CD4-positive, alpha-beta T cell treated with Interleukin-6 for 4 hours (primary cell): ENCODE data around the gene P2RY14.
A peak's percentile ranks its signal among the peaks of the same experiment; 100 is the strongest.

Experiments used
- DNase-seq: peaks from one replicate; pipeline ENCODE4 v3.0.0-alpha.2; 2020; ENCODE audit warnings: mixed read lengths

P2RY14 gene

DNA sequence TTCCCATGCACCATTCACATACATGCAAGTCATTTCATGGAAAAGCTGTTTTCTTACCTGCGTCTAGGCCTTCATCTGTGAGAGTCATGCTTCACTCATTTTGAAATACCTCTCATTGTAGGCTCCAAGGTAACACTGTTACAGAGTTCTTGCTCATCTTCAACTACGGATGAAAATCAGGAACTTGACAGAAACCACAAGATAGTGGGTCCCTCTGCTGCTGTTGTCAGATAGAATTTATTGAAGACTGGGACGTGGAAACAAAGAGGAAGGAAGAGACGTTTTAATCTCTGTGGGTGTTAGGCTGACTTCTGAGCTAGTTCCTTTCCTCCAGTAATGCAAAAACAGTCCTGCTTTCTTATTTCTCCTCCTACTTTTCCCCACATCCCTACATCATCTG lies at the start of gene P2RY14:
Gene P2RY14 (minus strand): TSS at position 313 of the 400 bp plus-strand sequence. CDS start 64,226 bp downstream, outside the sequence.
- DNase-seq: no peak

DNA sequence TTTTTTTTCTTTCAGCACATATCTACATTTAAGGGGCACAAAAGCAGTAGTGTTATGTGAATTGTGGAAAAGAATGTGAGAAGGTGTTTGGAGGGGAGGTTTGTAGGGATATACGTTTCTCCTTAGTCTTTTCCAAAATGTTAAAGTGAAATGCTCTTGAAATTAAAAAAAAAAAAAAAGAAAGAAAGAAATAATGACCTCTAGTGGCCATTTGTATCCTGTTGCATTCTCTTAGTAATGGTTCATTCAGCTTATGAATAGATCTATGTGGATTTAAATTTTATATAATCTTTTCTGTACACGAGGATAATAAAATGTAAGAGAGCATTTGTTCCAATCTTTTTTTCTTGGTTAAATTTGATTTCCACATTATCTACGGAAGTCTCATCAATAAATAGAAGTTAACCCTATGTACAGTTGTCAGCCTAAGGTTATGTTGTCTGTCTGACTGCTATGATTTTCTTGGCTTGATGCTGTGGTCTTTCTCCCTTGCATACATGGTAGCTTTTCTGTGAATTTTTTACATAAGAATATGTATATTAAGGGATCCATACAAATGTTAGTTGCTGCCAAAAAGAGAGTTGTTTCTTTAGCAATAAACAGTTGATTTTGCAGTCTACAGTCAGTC lies 49.3 kb upstream of the P2RY14 start:
- no peak for DNase-seq

DNA sequence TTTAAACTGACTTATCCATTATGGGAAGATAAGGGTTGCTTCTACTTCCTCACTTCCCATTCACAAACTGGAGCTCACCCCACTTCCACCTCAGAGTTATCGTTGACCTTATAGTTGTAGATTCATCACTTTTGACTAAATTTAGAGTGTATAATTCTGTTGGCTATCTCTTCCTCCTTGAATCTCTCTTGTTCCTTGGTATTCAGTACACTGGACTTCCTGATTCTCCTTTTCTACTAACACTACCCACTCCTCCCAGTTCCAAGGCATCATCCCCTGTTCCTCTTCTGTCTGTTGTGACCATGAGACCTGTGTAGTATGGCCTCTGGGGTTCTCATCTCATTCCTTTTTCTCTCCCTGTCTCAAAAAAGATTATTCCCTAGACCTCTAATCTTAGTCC lies 44.2 kb upstream of the P2RY14 start:
- DNase-seq: no peak

DNA sequence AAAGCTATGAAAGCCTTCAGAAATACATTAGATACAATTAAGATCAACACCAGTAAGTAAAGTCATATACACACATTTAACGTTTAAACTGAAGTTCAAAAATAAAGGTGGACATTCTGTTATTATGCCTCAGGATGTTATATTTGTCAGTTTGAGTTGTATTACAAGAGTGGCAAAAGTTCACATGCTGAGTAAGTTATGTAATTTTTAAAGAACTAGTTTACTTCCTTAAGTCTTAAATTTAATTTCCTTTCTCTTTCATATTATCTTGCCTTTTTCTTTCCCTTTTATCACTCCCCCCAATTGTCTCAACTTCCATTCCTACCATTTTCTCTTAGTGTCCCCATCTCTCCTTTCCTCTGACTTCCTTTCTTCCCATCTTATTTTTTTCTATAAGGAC lies 43.2 kb upstream of the P2RY14 start:
- DNase-seq: no peak

DNA sequence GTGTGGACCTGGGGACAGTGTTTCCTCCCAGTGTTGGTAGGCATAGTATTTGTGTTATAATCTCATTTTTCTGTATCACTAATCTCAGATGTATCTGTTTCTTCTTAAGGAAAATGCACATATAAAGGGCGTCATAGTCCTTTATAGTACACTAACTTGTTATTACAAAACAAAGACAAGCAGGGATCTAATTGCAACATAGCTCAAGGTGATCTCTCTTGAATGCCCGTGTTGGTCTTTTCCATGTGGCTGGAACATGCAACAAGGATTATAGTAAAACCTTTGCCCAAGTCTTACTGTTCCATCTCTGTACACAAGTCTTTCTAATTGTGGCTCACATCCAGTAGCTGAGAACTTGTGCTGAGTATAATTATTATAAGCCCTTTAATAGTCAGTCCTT lies 41.8 kb upstream of the P2RY14 start:
- DNase-seq: no peak

DNA sequence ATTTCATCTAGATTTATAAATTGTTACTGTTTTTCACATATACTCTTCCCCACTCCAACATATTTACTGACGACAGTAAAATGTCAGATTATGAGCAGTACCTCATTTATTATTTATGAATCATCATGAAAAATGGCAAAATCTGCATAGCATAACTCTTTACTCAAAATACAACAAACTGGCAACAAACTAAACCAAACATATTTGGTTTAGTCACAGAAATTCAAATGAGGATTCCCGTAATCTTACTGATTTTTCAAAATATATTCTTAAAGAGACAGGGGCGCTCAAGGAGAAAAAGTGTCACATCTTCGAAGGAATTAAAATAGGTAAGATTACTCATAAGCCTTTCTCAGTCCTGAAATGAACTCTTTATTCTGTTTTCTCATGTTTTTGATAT lies 41.3 kb upstream of the P2RY14 start:
- DNase-seq: no peak

DNA sequence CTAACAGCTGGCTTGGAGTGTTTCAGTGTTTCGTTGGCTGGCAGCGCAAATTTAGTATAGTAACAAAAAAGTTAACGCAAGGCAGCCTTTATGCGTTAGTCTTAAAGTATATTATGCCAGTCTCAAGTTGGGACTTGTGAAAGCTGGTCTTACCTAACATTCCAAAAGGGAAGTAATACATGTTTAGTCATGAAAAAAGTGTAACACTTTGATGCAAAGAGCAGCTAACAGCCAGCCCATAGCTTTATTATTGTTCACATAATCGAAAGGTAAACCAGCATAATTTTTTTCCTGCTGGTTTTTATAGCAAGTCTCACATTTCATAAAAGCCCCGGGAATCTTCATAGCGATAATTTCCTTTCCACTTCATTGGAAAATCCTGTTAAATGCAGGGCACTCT lies 40.6 kb upstream of the P2RY14 start:
- DNase-seq: no peak

DNA sequence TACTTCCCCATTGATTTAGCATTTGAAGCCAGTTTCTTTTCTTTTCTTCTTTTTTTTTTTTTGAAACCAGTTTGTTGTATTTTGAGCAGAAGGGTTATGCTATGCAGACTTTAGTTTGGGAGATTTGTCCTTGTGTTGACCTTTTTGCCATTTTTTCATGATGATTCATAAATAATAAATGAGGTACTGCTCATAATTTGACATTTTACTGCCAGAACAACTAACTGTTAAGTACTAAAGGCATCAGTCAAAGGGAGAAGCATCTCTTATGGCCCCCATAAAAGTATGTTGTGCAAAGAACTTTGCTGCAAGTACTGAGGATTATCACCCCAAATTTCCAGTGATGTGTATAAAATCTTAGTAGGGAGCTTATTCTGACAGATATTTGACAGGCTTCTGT lies 40.0 kb upstream of the P2RY14 start:
- DNase-seq: no peak

DNA sequence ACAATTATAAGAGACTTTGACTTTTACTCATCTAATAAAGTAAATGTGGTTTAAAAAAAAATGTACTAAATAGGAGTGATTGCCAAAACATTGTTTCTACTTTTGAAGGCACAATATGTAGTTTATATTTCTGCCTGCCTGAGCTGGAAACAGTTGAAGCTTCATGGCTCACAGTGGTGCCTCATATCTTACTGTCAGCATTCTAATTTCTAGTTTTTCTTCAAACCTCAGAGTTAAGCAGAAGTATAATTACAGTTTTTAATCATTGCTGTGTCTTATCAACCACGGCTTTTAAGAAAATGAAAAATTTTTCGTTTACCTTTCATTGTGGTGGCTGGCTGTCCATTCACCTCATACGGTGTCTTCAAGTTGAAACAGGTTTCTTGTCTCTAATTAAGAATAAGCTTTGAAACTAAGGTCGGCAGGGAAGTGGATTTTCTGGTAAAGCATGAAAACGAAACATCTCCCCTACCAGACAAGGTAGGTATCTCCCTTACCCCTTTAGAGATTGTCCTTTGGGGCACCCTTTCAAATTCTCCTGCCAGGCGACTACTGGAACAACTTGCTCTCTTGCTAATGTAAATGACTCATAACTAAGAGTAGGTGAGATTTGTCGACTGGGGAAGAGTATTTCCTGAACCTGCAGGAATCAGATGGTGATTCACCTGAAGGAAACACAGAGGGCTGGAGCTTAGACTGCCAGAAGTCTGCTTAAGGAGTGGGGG lies 38.1 kb upstream of the P2RY14 start, which contains the start of gene GPR87:
Gene GPR87 (minus strand): TSS at position 554 of the 725 bp plus-strand sequence. CDS start 16,720 bp downstream, outside the sequence.
- no peak for DNase-seq

DNA sequence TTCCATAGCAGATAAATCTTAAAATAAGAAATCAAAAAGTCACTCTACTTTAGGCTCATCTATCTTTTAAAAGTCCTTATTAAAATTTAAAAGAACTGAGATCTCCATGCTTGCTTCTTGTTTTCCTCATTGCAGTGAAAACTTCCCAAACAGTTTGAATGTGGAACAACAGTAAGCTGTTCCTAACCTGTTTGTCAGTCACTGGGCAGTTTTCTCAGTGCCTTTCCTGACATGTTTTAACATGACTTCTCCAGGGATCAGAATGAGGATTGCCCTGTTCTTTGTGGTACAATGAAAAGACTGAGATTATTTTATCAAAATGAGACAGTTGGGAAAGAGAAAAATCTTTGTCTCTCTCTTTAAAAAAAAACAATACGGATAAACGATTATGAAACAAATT lies 37.5 kb upstream of the P2RY14 start:
- DNase-seq: no peak

DNA sequence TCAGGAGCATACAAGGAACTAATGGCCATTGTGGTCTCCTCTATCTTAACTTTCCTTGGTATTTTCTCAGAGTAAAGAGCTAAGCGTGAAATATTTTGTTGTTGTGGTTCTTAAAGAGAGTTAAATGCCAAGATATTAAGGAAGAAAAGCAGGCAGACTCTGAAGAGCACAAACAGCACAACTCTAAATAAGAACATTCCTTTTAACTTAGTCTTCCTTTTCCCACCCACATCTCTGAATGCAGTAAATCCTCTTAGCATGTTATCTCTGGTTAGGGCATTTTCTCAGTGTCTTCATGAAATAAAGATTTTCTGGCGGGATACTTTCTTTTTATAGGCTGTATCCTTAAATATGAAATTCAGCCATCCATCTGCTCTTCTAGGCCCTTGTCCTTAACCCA lies 36.8 kb upstream of the P2RY14 start:
- DNase-seq: no peak

DNA sequence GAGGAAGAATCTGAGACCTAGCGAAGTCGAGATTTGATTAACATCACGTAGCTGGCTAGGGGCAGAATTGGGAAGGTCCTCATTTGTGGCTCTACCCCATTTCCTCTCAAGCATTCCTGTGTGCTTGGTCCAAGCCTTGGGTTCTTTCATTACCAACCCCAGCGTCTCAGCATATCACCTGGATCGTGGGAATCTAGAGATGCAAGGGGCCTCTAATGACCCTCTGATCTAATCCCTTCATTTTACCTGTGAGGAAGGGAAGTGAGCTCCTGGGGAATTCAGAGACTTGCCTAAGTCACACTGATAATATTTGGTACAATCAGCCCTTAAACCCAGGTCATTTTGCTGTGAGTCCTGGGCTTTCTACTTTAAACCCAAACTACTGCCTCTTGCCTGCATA lies 36.3 kb upstream of the P2RY14 start:
- DNase-seq: no peak

DNA sequence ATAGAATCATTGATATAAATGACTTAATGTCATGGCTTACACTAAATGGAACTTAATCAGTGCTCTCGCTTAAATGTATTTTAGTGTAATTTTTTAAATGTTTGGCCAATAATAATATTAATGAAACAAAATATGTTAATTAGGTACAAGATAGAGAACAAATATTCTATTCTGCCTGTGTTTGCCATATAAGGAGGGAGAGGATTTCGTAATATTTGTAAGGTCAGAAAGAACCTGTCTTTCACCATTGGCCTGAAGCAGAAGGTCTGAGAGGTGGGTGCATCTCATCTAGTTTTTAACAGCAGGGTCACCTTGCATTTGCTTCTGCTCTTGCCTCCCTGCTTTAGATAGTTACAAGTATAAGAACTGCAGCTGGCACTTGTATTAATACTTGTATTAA lies 35.8 kb upstream of the P2RY14 start:
- DNase-seq: no peak

DNA sequence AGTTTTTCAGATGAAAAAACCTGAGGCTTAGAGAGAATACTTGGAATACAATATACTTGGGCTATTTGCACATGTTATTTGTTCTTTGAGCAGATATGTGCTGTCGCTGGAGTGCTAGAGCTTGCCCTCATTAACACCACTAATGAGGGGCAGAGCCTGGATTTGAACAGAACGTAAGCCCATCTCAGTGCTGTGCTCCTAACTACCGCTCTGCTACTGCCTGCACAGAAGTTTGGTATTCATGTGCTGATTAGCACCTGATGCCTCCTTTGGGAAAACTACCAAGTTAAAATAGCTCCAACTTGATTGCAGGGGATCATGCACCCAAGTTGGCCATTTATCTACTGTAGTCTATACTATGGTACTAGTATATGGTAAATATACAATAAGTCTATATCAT lies 34.6 kb upstream of the P2RY14 start:
- no peak for DNase-seq

DNA sequence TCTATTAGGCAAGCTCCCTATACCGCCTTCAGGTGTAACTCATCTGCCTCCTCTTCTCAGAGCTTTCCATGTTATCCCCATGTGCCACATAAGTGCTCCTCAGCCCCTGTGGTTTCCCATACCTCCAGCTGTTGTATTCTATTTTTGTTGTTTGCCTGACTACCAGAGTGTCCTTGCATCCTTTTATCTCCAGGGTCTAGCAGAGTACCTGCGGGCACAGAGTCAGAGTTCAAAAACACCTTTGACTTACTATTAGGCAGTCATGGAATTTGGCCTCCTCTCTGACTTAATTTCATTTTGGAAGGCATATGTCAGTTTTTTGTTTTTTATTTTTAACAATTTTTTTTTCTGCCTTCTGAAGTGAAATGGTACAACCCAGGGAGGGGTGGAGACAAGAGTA lies 31.2 kb upstream of the P2RY14 start:
- no peak for DNase-seq

DNA sequence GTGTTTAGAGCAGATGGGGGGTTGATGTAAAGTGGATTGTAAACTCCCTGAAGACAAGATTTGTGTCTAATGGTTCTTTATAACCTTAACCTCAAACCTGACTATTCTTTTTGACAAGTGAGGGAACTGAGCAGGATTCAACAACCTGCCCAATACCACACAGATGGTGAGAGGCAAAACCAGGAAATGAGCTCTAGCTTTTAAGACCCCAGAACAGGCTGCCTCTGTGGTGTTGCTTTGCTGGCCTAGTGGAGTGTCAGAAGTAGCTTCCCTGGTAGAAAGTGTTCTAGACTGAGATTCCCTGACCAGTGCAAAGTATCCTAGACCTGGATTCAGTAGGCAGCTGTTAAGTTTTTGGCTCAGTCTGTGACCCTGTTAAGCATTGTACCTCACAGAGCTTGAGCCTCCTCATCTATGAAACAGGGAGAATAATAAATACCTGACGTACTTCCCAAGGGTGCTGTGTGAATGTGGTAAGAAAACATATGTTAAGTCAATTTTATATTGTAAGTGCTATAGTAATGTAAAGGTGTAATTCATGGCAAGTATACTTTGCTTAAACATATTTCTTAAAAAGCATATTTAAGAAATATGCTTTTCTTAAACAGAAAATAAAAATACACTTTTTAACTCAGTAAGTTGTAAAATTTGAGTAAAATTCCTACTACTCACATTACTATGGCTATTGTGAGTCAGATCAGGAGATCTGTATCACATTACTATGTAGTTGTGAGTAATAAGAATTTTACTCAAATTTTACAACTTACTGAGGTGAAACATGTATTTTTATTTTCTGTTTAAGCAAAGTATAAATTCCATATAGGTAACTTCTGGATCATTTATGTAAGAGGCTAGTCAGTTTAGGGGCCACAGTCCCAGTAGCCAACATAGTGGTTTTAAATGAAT lies 29.5 kb upstream of the P2RY14 start:
- DNase-seq: no peak

DNA sequence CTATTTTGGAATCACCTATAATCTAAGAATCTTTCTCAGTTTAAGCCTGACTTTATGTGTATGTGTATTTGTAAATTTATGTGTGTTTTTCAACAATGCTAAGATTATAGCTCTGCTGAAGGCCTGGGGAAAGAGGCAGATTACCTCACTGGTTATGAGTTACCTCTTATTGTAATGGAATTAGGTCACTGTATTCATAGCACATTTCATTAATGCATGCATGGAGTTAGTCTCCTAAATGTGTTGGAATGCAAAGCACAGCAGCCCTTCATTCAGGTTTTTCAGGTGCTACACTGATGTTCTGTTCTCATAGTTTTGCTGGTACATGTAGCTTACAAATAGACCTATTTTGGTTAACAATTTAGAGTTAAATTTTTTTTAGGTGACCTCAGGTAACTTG lies 28.8 kb upstream of the P2RY14 start:
- DNase-seq: no peak

DNA sequence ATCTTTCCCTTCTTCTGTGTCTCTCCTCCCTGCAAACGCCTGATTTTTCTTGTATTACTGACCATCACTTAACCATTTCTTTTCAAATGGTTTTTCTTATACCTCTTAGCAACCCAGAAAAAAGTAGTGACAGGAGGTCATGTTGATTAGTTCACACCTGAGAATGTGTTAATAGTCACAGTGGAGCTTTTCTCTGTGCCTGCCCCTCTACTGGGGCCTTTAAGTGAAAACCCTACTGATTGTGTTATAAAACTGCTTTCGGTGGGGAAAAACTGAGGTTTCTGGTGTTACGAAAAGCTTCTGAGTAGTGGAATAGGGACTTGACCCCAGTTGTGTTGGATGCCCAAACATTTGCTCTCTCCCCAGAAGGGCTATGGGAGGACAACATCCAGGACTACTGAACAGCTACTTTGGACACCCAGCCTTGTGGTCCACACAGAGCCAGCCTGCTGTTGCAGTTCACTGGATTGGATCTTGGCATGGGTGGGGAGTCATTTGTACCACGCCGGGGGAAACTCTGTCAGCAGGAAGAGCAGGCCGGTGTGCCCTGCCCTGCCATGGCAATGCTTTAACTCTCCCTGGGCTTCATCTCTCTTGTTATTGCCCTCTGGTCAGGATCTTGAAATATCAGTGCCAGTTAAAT lies 27.9 kb upstream of the P2RY14 start:
- DNase-seq: no peak

DNA sequence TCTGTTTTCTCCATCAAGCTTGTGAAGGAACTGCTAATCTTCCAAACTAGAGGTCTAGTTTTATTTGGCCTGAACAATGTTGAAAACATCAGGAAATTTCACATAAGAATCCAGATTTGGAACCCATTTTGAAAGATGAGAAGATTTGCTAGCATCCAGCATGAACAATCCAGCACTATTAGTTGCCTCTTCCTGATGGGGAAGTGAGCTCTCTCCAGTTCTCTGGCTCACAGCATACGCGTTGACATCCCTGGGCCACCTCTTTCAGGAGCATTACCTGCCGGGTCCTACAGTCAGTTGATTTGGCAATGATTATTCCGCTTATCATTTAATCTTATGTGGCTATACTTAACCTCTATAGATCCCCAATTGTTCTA lies 27.4 kb upstream of the P2RY14 start:
- no peak for DNase-seq

DNA sequence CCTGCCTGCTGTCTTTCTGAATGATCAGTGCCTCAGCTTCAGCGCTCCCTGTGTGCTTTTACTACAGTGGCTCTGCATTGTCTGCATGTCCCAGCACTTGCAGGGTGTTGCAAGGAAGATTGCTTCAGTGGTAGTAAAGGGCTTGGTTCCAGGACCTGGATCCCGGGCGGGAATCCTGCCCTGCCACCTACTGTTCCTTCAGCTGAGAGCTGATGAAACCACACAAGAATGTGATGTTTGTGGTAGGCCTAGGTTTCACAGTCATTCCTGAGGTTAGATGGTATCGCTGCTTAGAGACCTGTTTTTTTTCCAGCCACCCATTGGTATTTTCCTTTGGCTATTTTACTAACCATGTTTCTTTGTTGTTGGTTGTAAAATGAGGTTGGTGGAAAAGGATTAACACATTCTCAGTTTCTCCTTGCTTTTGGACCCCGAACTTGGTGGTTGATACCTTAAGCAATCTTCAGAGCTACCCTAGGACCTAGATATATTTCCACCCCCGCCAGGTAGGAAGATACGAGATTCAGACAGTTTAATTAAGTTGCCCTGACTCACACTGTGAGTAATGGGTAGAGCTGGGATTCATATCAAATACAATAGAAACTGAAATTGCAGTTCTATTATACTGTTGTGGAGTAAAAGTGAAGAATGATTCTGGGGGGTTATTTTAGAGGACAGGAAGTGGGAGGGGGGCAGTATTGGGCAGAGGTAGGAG lies 26.9 kb upstream of the P2RY14 start:
- DNase-seq: peak; percentile 3

DNA sequence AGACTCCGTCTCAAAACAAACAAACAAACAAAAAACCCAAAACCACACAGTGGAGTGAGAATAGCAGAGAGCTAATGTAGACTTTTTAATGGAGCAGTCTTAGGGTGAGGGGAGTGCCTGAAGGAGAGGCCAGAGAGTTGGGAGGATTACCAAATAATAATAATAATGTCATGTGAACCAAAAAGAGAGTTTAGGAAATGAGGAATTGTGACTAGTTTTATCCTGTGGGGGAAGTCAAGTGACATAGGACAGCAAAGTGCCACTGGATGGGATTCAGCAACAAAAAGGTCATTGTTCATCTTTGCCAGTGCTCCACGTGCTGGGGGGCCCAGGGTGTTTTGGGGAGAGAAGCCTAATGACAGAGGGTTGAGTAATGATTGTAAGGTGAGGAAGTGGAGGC lies 25.4 kb upstream of the P2RY14 start:
- no peak for DNase-seq

DNA sequence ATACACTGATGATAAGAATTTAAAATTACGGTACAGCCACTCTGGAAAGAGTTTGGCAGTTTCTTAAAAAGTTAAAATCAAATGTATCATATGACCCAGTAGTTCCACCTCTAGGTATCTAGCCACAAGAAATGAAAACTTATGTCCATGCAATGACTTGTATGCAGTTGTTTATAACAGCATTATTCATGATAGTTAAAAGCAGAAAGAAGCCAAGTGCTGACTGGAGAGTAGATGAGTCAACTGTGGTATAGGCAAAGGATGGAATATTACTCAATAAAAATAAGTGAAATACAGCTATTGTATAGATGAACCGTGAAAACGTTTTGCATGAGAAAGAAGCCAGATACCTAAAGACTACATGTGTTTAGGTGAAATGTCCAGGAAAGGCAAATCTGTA lies 23.4 kb upstream of the P2RY14 start:
- no peak for DNase-seq

DNA sequence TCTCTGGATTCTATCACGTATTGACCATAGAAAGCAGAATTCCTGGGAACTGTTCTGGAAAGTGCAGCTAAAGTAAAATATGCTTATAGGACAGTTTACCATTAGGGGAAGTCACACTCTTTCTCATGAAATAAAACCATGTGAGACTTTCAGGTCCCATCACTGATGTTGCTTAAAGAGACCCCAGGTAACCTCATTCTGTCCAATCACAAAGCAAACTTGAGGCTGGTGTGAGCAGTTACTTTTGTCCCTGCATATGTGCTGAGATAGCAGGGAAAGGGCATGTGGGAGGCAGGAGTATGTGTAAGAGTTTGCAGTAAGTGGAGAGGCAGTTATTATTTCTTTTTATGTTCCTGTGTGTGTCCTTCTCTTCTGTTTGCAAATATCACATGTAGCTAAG lies 22.2 kb upstream of the P2RY14 start:
- no peak for DNase-seq
